ELF-1 (cell line): ENCODE results near the gene KLF12.

Source experiments
- DNase-seq: peaks from one replicate; pipeline ENCODE4 v3.0.0-alpha.2; 2016; ENCODE audit warnings: low read depth, low spot score

Gene KLF12

GRCh38 chr13:74134221-74134776, at the start of gene KLF12:
KLF12 (minus strand) TSS chr13:74134404.
- DNase-seq = peak; percentile 74

GRCh38 chr13:74182491-74182890, 48.3 kb upstream of the KLF12 start:
- DNase-seq = no peak

GRCh38 chr13:74174810-74175209, 40.6 kb upstream of the KLF12 start:
- DNase-seq = no peak

- no peak for DNase-seq
Observed at GRCh38 chr13:74173822-74174221, 39.6 kb upstream of the KLF12 start.

GRCh38 chr13:74171641-74172040, 37.4 kb upstream of the KLF12 start:
- no peak for DNase-seq

- no peak for DNase-seq
Observed at GRCh38 chr13:74169676-74170075, 35.5 kb upstream of the KLF12 start.

- DNase-seq = no peak
Observed at GRCh38 chr13:74168263-74168675, 34.1 kb upstream of the KLF12 start.

GRCh38 chr13:74166261-74167004, 32.2 kb upstream of the KLF12 start:
- DNase-seq = no peak

GRCh38 chr13:74162782-74163181, 28.6 kb upstream of the KLF12 start:
- no peak for DNase-seq

GRCh38 chr13:74162135-74162534, 27.9 kb upstream of the KLF12 start:
- no peak for DNase-seq

- no peak for DNase-seq
Observed at GRCh38 chr13:74158571-74159352, 24.6 kb upstream of the KLF12 start.

- DNase-seq = peak; percentile 4
Observed at GRCh38 chr13:74158028-74158427, 23.8 kb upstream of the KLF12 start.

GRCh38 chr13:74154981-74155380, 20.8 kb upstream of the KLF12 start:
- DNase-seq = no peak

GRCh38 chr13:74153316-74153715, 19.1 kb upstream of the KLF12 start:
- no peak for DNase-seq

GRCh38 chr13:74151859-74152258, 17.7 kb upstream of the KLF12 start:
- DNase-seq = no peak

- no peak for DNase-seq
Observed at GRCh38 chr13:74148352-74148751, 14.1 kb upstream of the KLF12 start.

- DNase-seq = no peak
Observed at GRCh38 chr13:74145249-74145975, 11.2 kb upstream of the KLF12 start.

GRCh38 chr13:74144269-74144668, 10.1 kb upstream of the KLF12 start:
- no peak for DNase-seq

- no peak for DNase-seq
Observed at GRCh38 chr13:74142257-74142656, 8.1 kb upstream of the KLF12 start.

- no peak for DNase-seq
Observed at GRCh38 chr13:74138241-74138640, 4.0 kb upstream of the KLF12 start.

- no peak for DNase-seq
Observed at GRCh38 chr13:74136084-74136658, 2.0 kb upstream of the KLF12 start.
